GM12892 (cell line): ENCODE measurements around the gene DHX58.

Experiments
- POLR2A ChIP-seq: IDR thresholded peaks from 2 replicates; pipeline ENCODE4 v1.6.1; 2011; ENCODE audit warnings: low read depth, low read length, control low read depth
- POLR2AphosphoS5 ChIP-seq: IDR thresholded peaks from 2 replicates; pipeline ENCODE4 v1.6.1; 2011; ENCODE audit warnings: low read depth, low read length, control low read depth

- TF ChIP-seq POLR2A, result no peak
- no peak for TF ChIP-seq POLR2AphosphoS5
These were observed 20.4 kb upstream of the DHX58 start for GRCh38 chr17:42132941-42133340.
